Stimulated activated CD8-positive, alpha-beta memory T cell treated with anti-CD3 and anti-CD28 coated beads, Interleukin-4, amount 100 ng/mL, for 24 hours (primary cell): ENCODE measurements around the gene LRPAP1.

Source experiments
- DNase-seq: peaks from one replicate; pipeline ENCODE4 v3.0.0-alpha.2; 2020; ENCODE audit warnings: low read depth

Gene LRPAP1

DNA sequence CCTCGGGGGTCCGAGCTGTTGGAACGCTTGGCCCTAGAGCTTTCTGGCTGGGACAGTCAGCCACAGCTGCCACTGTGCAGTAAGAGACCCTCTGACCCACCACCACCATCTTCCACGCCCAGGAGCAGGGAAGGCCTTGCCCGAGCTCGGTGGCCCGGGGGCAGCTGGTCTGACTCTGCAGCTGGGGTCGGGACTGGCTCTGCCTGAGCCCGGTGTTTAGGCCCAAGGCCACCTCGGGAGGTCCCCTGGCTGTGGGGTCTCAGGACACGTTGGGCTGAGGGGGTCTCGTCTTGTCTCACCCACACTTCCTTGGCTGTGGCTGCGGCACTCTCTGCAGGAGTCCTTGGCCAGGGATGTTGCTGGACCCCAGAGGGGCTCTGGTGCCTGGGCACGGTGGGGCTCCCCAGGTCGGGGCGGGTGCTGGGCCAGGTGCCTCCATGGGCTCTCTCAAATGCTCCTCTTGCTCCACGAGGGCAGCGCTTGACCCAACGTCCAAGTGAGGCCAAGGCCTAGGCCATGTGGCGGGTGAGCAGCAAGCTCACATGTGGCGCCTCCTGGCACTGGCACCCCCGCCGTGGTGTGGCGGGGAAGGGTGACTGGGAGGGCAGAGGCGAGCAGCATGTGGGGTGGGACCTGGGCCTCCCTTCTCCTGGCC lies 46.2 kb downstream of the LRPAP1 start:
- DNase-seq, result no peak

- no peak for DNase-seq
Observed at GRCh38 chr4:3485011-3485791, 47.0 kb downstream of the LRPAP1 start.

DNA sequence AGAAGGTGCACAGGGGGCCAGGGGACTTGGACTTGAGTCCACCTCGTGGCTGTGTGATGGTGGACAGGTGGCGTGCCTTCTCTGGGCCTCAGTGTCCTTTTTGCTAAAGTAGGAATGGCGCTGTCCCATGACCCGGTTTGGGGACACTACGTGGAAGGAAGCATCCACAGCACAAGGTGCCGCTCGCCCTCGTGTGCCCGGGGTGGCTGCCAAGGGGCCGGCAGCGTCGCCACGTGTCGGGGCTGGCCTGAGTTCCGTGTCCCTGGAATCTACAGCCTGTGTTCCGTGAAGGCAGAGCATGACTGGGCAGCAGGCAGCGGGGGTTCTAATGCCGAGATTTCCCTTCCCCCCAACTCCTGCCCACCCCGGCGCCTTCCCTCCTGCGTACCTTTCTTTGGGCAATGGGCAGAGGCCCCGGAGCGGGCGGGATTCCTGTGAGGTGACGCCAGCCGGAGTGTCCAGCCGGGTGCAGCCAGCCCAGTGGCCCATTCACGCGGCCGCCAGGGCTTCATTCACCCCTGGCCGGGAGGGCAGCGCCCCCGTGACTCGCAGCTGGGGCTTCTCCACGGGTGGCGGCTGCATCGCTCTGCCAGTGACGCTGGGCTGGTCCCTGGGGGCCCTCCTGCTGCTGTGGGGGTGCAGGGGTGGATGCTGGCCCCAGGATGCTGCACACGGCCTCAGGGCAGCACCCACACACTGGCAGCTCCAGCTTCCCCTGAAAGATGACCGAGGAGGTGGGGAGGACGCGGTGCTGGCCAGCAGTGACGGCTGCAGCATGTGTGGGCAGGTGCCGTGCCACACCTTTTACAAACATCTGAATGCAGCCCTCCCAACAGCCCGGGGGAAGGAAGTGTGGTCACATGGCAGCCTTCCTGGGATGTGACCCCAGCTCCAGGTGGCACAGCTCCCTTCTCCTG lies 47.9 kb downstream of the LRPAP1 start:
- DNase-seq, result no peak

DNA sequence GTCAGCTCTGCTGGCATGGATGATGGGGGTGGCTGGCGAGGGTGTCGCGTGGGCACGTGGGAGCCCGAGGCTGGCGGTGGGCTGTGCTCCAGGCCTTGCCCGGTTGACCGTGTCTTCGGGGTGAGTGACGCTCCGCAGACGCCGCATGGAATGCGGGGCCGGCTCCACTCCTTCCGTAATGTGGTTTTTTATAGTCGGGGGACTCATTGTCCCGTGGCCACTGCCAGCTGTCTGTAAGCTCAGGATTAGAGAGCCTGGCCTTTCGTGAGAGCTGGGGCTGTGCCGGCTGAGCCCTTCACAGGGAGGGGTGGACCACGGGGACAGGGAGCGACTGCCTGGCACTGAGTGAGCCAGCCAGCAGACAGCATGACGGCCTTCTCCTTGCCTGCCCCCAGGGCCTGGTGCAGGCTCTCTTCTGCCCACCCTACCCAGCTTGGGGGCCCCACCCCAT lies 48.7 kb downstream of the LRPAP1 start:
- DNase-seq, result no peak

- no peak for DNase-seq
Observed at GRCh38 chr4:3482707-3483106, 49.5 kb downstream of the LRPAP1 start.

DNA sequence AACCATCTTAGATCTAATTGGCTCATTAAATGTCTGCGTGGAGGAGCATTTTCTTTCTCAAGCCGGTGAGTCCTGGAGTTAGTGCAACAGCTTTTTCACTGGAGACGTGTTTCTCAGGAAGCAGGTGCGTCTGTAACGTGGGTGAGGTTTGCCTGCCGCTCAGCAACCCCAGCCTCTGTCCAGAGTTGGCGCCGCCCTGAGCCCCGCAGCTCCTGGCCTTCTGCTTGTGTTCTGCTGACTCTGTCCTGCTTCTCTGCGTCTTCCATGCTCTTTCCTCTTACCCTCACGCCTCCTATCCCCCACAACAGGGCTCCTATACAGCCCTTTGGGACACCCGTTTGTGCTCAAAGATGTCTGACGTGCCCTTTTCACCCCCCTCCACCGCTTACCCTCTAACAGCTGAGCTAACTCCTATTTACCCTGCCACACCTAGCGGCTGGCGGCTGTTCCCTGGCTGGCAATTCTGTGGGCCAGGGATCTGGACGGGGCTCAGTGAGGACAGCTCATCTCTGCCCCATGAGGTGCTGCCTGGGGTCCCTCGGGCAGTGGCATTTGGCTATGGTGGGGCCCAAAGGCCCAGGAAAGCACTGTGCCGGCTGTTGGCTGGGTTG lies 50.3 kb downstream of the LRPAP1 start:
- DNase-seq, result no peak

GRCh38 chr4:3481113-3481531 lies 51.1 kb downstream of the LRPAP1 start:
- no peak for DNase-seq

- DNase-seq, result peak; percentile 69
Observed at GRCh38 chr4:3480528-3481112, 51.6 kb downstream of the LRPAP1 start.

GRCh38 chr4:3479358-3480101 lies 52.7 kb downstream of the LRPAP1 start:
- no peak for DNase-seq

DNA sequence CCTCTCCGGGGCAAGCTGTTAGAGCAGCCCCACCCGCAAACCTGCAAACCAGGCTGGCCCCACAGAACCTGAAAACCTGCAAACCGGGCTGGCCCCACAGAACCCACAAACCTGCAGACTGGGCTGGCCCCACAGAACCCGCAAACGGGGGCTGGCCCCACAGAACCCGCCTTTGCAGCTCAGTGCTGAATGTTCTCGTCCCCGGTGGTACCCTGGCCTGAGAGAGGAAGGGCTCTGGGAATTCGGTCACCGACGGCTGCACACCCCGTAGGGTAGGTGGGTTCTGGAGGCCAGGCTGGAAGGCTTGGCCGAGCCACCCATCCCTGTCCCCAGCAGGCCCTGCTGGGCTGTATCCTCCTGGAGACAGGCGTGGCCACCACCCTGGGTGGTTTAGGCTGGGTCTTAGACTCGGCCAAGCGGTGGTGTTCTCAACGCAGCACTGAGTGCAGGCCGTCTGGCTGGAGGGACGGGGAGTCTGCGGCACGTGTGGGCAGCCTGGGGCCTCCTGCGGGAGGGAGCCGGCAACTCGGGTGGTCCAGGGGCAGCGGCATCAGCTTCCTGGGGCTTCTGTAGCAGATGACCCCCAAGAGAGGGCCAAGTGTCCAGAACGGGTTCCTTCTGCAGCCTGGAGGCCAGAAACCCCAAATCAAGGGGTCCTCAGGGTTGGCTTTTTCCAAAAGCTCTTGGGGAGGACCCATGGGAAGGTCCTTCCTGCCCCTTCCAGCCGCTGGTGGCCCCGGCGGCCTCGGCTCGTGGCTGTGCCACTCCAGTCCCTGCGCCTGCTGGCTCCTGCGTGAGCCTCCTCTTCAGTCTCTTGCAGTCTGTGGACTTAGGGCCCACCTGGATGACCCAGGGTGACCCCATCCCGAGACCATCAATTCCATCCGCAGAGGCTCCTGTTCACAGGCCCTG lies 53.5 kb downstream of the LRPAP1 start:
- DNase-seq, result no peak

- no peak for DNase-seq
Observed at GRCh38 chr4:3477750-3478430, 54.3 kb downstream of the LRPAP1 start.

- DNase-seq, result no peak
Observed at GRCh38 chr4:3476936-3477749, 55.1 kb downstream of the LRPAP1 start.

- no peak for DNase-seq
Observed at GRCh38 chr4:3476341-3476747, 55.9 kb downstream of the LRPAP1 start.

- no peak for DNase-seq
Observed at GRCh38 chr4:3475713-3476260, 56.4 kb downstream of the LRPAP1 start.

- DNase-seq, result no peak
Observed at GRCh38 chr4:3475041-3475712, 57.0 kb downstream of the LRPAP1 start.

GRCh38 chr4:3473996-3474765 lies 58.0 kb downstream of the LRPAP1 start:
- no peak for DNase-seq
